ENCODE measurements around the gene NUDT3. TPM values are rescaled to one million over a fixed set of nuclear protein-coding genes. Genes with fewer than 3 reads are reported as not detected.

The NUDT3 gene
- total and polyA plus RNA-seq, 9 of the 15 experiments (the other 6 are each of a cell fraction or from before 2014, with no cell fraction given) = 5.4 to 81.2 (median 56.4) TPM

- TF ChIP-seq CHD1 (IDR thresholded peaks at IDR 0.05; ENCODE audit: low read length) (no peak), XRCC4 (IDR thresholded peaks at IDR 0.05; ENCODE audit: extremely low read depth, insufficient read depth, insufficient read length) (no peak), PCBP1 (IDR thresholded peaks at IDR 0.05; ENCODE audit: low read depth, low read length, poor library complexity, severe bottlenecking) (no peak), FOXJ3 (CRISPR knock-in tag; IDR thresholded peaks at IDR 0.05) (no peak), VEZF1 (CRISPR knock-in tag; IDR thresholded peaks at IDR 0.05) (no peak), SMARCB1 (IDR thresholded peaks at IDR 0.05; ENCODE audit: insufficient read length, low read depth) (no peak), HNRNPLL (IDR thresholded peaks at IDR 0.05; ENCODE audit: low read depth, low read length, poor library complexity, severe bottlenecking) (no peak), MYNN (IDR thresholded peaks at IDR 0.05) (no peak), MYNN (CRISPR knock-in tag; IDR thresholded peaks at IDR 0.05) (no peak), RCOR1 (IDR thresholded peaks at IDR 0.05; ENCODE audit: borderline replicate concordance in 1 of 2, low read depth in 2 of 2, low read length in 2 of 2) (0 out of 4 replicates have a peak, but pooled peaks of 1 of the 2 experiments have one; percentile 3), ZNF655 (CRISPR knock-in tag; IDR thresholded peaks at IDR 0.05) (no peak), ZNF449 (CRISPR knock-in tag; IDR thresholded peaks at IDR 0.05) (0 out of 2 replicates have a peak, but pooled peaks have one; percentile 4), ZNF77 (CRISPR knock-in tag; IDR thresholded peaks at IDR 0.05) (no peak), SIRT6 (IDR thresholded peaks at IDR 0.05; ENCODE audit: low read depth, low read length) (no peak), ZZZ3 (IDR thresholded peaks at IDR 0.05) (no peak), CREB5 (CRISPR knock-in tag; IDR thresholded peaks at IDR 0.05) (no peak), SIN3A (IDR thresholded peaks at IDR 0.05; ENCODE audit: borderline replicate concordance in 2 of 2, control insufficient read depth in 1 of 2, low read depth in 2 of 2, low read length in 2 of 2) (no peak)
- TF ChIP-seq, protein P1, sequence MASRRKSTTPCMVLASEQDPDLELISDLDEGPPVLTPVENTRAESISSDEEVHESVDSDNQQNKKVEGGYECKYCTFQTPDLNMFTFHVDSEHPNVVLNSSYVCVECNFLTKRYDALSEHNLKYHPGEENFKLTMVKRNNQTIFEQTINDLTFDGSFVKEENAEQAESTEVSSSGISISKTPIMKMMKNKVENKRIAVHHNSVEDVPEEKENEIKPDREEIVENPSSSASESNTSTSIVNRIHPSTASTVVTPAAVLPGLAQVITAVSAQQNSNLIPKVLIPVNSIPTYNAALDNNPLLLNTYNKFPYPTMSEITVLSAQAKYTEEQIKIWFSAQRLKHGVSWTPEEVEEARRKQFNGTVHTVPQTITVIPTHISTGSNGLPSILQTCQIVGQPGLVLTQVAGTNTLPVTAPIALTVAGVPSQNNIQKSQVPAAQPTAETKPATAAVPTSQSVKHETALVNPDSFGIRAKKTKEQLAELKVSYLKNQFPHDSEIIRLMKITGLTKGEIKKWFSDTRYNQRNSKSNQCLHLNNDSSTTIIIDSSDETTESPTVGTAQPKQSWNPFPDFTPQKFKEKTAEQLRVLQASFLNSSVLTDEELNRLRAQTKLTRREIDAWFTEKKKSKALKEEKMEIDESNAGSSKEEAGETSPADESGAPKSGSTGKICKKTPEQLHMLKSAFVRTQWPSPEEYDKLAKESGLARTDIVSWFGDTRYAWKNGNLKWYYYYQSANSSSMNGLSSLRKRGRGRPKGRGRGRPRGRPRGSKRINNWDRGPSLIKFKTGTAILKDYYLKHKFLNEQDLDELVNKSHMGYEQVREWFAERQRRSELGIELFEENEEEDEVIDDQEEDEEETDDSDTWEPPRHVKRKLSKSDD (conservative IDR thresholded peaks at IDR 0.05; ENCODE audit: low read length) = no peak
Measured at GRCh38 chr6:34324738-34325444, 67.6 kb downstream of the NUDT3 start (continued).
